D721Med (cell line): ENCODE measurements around the gene ARRDC4.

Source experiments
- DNase-seq: peaks from one replicate; pipeline ENCODE4 v3.0.0; 2011; ENCODE audit warnings: low spot score; ENCODE audit not compliant: insufficient read length
- FAIRE-seq: peaks from 2 replicates; lab custom pipeline; 2011; peaks lifted over from hg19 to GRCh38; lab: Jason Lieb, UNC
- CTCF ChIP-seq: IDR thresholded peaks from 2 replicates; pipeline ENCODE4 v1.5.1; 2012; ENCODE audit warnings: mild to moderate bottlenecking, control low read depth; ENCODE audit not compliant: insufficient read depth; ENCODE audit errors: missing control alignments

The ARRDC4 gene

GRCh38 chr15:97998307-97999071 is 38.0 kb downstream of the ARRDC4 start:
- no peak for DNase-seq
- no peak for TF ChIP-seq CTCF
- FAIRE-seq: no peak

DNA sequence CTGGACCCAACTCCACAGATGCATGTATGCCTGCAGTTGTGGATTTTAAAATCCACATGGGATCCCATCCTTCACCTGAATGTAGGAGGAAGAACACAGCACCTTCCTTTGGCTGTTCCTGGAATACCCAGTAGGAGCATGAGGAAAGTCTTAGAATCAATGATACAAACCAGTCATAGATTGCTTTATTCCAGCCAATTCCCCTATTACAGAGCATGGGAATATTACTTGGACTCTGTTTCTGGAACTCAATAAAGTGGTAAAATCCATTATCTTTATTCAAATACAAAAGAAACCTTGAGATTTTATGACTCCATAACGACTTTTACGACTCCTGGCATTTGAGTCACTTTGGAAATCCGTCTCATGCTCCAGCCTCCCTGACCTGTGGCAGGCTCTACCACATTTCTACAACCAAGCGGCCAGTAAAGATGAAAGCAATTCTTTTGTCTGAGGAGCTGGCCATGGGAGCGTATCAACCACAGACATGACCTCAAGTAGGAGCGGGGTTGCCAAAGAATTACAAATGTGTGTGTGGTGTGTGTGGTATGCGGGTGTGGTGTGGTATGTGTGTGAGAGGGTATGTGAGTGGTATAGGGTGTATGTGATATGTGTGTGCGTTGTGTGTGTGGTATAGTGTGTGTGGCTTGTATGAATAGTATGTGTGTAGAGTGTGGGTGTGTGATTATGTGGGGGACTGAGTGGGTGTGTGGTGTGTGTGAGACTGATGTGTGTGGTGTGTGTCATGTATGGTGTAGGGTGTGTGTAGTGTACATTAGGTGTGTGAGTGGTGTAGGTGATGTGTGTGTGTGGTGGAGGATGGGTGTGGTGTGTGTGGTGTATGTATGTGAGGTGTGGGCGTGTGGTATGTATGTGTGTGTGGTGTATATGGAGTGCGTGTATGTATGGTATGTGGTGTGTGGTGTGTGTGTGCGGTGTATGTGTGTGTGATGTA is 40.0 kb downstream of the ARRDC4 start:
- no peak for DNase-seq
- FAIRE-seq: no peak
- TF ChIP-seq CTCF: no peak

- FAIRE-seq (no peak), DNase-seq (no peak)
- TF ChIP-seq CTCF: no peak
Measured at GRCh38 chr15:98001663-98002194, 41.2 kb downstream of the ARRDC4 start.

DNA sequence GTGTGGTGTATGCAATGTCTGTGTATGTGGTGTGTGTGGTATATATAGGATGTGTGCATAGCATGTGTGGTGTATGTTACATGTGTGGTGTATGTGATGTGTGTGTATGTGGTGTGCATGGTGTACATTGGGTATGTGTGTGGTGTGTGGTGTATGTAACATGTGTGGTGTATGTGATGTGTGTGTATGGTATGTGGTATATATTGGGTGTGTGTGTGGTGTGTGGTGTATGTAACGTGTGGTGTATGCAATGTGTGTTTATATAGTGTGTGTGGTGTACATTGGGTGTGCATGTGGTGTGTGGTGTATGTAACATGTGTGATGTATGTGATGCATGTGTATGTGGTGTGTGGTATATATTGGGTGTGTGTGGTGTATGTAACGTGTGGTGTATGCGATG is 41.9 kb downstream of the ARRDC4 start:
- DNase-seq: no peak
- no peak for FAIRE-seq

GRCh38 chr15:98002866-98003265 is 42.4 kb downstream of the ARRDC4 start:
- TF ChIP-seq CTCF: no peak
- DNase-seq: no peak
- FAIRE-seq: no peak

More for the DNA sequence above, 41.9 kb downstream of the ARRDC4 start:
- no peak for TF ChIP-seq CTCF

GRCh38 chr15:98003518-98003917 is 43.0 kb downstream of the ARRDC4 start:
- no peak for FAIRE-seq
- no peak for DNase-seq
- no peak for TF ChIP-seq CTCF

DNA sequence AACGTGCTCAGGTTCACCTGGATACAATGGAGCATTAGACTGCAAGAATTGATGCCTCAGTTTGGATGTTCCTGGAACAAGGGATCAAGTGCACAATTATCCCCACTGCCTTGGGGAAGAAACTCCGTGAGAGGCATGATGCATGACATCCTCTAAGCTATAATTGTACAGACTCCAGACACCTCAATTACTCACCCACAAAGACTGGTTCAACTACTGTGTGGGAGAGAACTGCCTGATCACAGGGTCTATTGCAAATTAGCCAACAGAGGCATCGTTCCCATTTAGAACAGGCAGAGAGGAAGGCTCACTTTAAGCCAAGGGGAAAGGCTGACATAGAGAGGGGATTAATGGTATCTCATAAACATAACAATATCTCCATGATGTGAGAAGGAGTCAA is 43.5 kb downstream of the ARRDC4 start:
- DNase-seq (no peak), FAIRE-seq (no peak)
- no peak for TF ChIP-seq CTCF
